ENCODE measurements around the gene RAC3. TPM values are rescaled to one million over a fixed set of nuclear protein-coding genes. Genes with fewer than 3 reads are reported as not detected.

RAC3 gene
- total RNA-seq, 4 donors from 2014 or later: 5.2 to 28.3 (median 14.6) TPM

DNA sequence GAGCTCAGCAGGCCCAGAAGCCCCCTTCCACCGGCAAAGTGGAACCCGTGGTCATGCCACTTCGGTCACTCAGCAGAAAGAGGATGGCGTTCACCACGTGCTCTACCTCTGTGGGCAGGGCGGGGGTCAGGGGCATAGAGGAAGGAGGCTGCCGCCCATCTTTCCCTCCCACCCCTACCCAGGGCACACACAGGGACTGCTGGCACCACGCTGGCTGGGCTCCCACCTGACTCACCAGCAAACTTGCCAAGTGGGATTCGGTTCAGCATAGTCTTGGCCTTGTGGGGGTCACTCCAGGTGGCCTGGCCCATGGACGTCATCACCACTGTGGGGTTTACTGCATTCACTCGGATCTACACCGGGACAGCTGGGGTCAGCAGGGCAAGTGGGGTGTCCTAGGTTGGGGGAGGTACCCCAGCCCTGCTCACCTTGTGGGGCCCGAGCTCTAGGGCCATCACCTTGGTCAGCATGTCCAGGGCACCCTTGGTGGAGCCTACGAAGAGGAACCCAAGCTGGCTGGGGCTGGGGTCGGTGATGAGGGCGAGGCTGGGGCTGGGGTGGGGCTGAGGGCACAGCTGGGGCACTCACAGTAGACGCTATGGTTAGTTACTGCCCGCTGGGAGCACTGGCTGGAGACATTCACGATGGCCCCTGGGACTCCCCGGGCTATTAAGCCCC, 4.6 kb downstream of the RAC3 start:
- TF ChIP-seq, protein P1, sequence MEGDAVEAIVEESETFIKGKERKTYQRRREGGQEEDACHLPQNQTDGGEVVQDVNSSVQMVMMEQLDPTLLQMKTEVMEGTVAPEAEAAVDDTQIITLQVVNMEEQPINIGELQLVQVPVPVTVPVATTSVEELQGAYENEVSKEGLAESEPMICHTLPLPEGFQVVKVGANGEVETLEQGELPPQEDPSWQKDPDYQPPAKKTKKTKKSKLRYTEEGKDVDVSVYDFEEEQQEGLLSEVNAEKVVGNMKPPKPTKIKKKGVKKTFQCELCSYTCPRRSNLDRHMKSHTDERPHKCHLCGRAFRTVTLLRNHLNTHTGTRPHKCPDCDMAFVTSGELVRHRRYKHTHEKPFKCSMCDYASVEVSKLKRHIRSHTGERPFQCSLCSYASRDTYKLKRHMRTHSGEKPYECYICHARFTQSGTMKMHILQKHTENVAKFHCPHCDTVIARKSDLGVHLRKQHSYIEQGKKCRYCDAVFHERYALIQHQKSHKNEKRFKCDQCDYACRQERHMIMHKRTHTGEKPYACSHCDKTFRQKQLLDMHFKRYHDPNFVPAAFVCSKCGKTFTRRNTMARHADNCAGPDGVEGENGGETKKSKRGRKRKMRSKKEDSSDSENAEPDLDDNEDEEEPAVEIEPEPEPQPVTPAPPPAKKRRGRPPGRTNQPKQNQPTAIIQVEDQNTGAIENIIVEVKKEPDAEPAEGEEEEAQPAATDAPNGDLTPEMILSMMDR (IDR thresholded peaks at IDR 0.05; ENCODE audit: low read depth): no peak

- TF ChIP-seq, protein P1 (IDR thresholded peaks at IDR 0.05; ENCODE audit: low read depth): no peak
These were observed 5.2 kb downstream of the RAC3 start for GRCh38 chr17:82036634-82037091.

- TF ChIP-seq, protein P1 (IDR thresholded peaks at IDR 0.05; ENCODE audit: low read depth): no peak
These were observed 5.8 kb downstream of the RAC3 start, which contains the start of gene DCXR for GRCh38 chr17:82037092-82037888. DCXR (minus strand) TSS chr17:82037697; CDS start chr17:82037682, 15 bp downstream.

DNA sequence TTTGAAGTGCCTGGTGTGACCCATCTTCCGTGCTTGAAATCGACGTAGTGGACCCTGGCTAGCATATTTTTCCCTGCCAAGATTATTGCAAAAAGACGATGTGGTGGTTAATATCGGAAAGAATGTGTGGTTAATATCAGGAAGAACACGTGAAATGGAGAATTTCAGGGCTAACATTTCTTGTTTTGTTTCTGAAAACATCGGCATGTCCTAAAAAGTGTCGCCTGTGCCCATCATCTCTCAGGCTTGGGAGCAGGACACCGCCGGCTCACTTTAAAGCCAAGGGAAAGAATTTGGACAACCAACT, 6.4 kb downstream of the RAC3 start:
- TF ChIP-seq, protein P1 (IDR thresholded peaks at IDR 0.05; ENCODE audit: low read depth): no peak

DNA sequence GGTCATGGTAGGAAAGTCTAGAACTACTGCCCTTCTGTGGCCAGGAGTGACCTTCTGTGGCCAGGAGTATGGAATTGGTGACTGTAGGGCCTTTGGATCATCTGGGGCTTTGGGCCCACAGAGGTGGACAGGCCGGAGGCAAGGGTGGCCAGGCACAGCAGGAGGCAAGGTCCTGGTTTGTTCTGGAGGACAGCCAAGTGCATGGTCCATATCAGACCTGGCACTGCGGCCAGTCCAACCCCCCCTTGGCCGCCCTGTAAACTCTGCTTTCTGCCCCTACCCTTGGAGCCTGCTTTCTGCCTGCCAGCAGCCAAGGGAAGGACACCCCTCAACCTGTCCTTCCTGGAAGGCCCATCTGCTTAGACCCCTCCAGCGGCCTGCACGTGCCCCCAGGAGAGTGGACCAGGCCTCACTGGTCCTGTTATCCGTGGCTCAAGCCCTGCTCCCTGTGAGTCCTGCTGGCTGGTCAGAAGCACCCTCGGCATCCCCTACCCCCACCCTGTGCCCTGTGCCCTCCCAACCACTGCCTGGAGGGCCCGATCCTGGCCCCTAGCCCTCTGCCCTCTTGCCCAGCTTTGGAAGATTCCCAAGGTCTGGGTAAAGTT, 8.3 kb downstream of the RAC3 start:
- TF ChIP-seq, protein P1 (IDR thresholded peaks at IDR 0.05; ENCODE audit: low read depth): no peak

DNA sequence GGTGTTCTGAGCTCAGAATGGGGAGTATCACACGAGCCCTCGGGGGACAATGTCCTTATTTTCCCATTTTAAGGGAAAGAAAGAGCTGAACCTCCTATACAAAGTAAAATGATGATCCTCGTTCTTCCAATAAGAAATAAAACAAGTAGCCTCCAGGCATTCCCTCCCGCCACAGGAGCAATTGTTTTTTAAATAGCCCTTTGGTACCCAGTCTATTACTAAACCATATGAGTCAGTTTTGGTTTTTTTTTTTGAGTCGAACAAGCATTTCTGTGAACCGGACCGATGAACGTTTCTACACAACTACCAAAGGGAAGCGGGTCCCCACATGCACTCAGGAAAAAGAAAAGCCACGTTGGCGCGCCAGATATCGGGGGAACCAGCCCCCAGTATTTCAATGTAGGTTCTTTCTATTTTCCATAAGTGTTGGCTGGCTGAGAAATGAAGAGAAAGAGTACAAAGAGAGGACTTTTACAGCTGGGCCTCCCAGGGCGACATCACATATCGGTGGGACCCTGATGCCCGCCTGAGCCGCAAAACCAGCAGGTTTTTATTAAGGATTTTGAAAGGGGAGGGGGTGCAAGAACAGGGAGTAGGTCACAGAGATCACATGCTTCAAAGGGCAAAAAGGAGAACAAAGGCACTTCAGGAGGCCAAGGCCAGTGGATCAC, 9.8 kb downstream of the RAC3 start:
- TF ChIP-seq, protein P1 (IDR thresholded peaks at IDR 0.05; ENCODE audit: low read depth): no peak

Measured in subcutaneous adipose tissue (tissue), 4 donors.